Adrenal gland (tissue), 12 donors: ENCODE results near the gene IQCB1. TPM values are rescaled to one million over a fixed set of nuclear protein-coding genes. Genes with fewer than 3 reads are reported as not detected.
"Not testable (repeated sequence)": the region's sequence is repeated elsewhere in the genome, so short reads cannot be mapped to it uniquely, and the experiment has no call there.

Source experiments
- DNase-seq, 7 donors: peaks; one replicate each; pipeline ENCODE4 v3.0.0-alpha.2; 2019 to 2020
- H3K27ac ChIP-seq, 5 donors: fragments of 200-600 bp; sonication (generic) in 4 of 5; 1 replicate in 3 of 5; 2 replicates in 2 of 5; pipeline versions ENCODE4 v1.5.1 to v1.8.0; 2016 to 2020; ENCODE audit warnings: mild to moderate bottlenecking in 1 of 5
- H3K27me3 ChIP-seq: fragments of 200-600 bp; 2 replicates; pipeline ENCODE4 v1.8.0; 2021
- H3K36me3 ChIP-seq, 2 donors: fragments of 200-600 bp; replicated peaks in 1 of 2; 1 replicate in 1 of 2; 2 replicates in 1 of 2; pipeline versions ENCODE4 v1.5.1 to v1.8.0; 2018 to 2022
- H3K4me1 ChIP-seq, 2 donors: fragments of 200-600 bp; replicated peaks in 1 of 2; 1 replicate in 1 of 2; 2 replicates in 1 of 2; pipeline versions ENCODE4 v1.5.1 to v1.8.0; 2018 to 2021
- H3K4me3 ChIP-seq, 4 donors: fragments of 200-600 bp; sonication (generic) in 3 of 4; one replicate each; pipeline ENCODE4 v1.5.1; 2016 to 2018
- H3K9me3 ChIP-seq, 3 donors: fragments of 200-600 bp; sonication (generic) in 1 of 3; replicated peaks in 1 of 3; 1 replicate in 2 of 3; 2 replicates in 1 of 3; pipeline versions ENCODE4 v1.5.1 to v1.8.0; 2016 to 2021
- POLR2A ChIP-seq, 2 donors: fragments of 450-650 bp; IDR thresholded peaks; one replicate each; pipeline ENCODE4 v1.6.1; 2017; ENCODE audit warnings: antibody characterized with exemption in 2 of 2, mild to moderate bottlenecking in 2 of 2, moderate library complexity in 1 of 2
- WGBS, 4 donors: extraction: QIAGEN DNeasy Blood & Tissue Kit in 2 of 4; methylation state at CpG; one replicate each; pipeline versions ENCODE4 v1.1.5 to v1.1.7; 2013 to 2017; 5-methylcytosine and 5-hydroxymethylcytosine counted together
- intact Hi-C, 2 donors: fragments of 100-400 bp; cut with DNase I; formaldehyde crosslinking; loops; one replicate each; pipeline versions ENCODE4 v1.14.1 to v1.15.0; 2022 to 2023
- polyA plus RNA-seq, 3 donors: library from polyadenylated mRNA; stranded (reverse); fragments of 200-250 nt in 2 of 3; fragments of 350-450 nt in 1 of 3; fragmentation: Illumina TruSeq in 1 of 3; extraction: RNeasy Lipid Tissue Mini Kit (QIAGEN cat#74804) in 1 of 3; gene quantifications; one replicate each; pipeline ENCODE4 v1.2.3, GENCODE V29; 2013 to 2014
- total RNA-seq, 9 donors: library from RNA; depleted of rRNA in 4 of 9; stranded (reverse); fragments of >200 nt in 4 of 9; fragments of 120-200 nt in 1 of 9; fragmentation: NEBNext Ultra II Directional in 1 of 9; extraction: Animal tissue kit (Norgen Biotek cat#: 25700) in 1 of 9; gene quantifications; one replicate each; pipeline versions ENCODE4 v1.1.0 to v1.2.4, GENCODE V29; 2013 to 2023
- TF ChIP-seq, protein P1 (sequence below), 6 experiments: fragments of 450-650 bp in 4 of 6; fragments of 200-600 bp in 2 of 6; sonication (generic) in 1 of 6; IDR thresholded peaks; 1 replicate in 5 of 6; 2 replicates in 1 of 6; pipeline versions ENCODE4 v1.5.1 to v1.8.0; 2016 to 2021; ENCODE audit warnings: antibody characterized with exemption in 6 of 6, mild to moderate bottlenecking in 2 of 6, moderate library complexity in 1 of 6
- donor health status: healthy with polysubstance abuse.
- donor health status: Bipolar disorder and iron deficiency.
- donor health status: DM: yes; HTN: yes; CAD: no.
- donor health status: DM: no; HTN: no; CAD: no.
- donor health status: DM: no; HTN: no; CAD: no.
- donor health status: DM: yes; HTN: yes; CAD: no.

IQCB1 gene
- total and polyA plus RNA-seq, 12 donors = 6.5 to 22.9 (median 10.8) TPM

DNA sequence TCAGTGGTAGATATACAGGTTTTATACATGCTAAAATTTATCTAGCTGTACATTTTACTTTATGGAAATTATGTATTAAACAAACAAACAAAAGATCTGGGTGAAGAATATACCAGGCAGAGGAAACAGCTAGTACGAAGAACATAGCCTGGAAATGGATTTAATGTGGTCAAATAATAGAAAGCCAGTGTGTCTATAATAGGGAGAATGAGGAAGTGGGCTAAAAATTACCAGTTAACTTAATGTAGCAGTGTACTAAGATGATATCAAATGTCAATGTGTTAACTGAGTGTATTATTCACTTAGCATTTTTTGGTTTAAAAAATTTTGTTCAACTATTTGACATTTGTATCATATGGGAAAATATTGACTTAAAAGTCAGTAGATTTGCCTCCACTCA is 36.6 kb upstream of the IQCB1 start:
- intact Hi-C loops = no loop called here
- TF ChIP-seq POLR2A (IDR thresholded peaks at IDR 0.05) = no peak
- TF ChIP-seq, protein P1, sequence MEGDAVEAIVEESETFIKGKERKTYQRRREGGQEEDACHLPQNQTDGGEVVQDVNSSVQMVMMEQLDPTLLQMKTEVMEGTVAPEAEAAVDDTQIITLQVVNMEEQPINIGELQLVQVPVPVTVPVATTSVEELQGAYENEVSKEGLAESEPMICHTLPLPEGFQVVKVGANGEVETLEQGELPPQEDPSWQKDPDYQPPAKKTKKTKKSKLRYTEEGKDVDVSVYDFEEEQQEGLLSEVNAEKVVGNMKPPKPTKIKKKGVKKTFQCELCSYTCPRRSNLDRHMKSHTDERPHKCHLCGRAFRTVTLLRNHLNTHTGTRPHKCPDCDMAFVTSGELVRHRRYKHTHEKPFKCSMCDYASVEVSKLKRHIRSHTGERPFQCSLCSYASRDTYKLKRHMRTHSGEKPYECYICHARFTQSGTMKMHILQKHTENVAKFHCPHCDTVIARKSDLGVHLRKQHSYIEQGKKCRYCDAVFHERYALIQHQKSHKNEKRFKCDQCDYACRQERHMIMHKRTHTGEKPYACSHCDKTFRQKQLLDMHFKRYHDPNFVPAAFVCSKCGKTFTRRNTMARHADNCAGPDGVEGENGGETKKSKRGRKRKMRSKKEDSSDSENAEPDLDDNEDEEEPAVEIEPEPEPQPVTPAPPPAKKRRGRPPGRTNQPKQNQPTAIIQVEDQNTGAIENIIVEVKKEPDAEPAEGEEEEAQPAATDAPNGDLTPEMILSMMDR (IDR thresholded peaks at IDR 0.05) = no peak
- H3K4me3 ChIP-seq = no peak overlapping the region
- 64 to 81% (median 70%) methylated on average over 1 of the region's 1 CpG for WGBS, 4 donors
- H3K27ac ChIP-seq = no peak overlapping the region
- H3K9me3 ChIP-seq = peaks cover 0 to 4% (median 0%) of the 10 kb centered on the region in 3 donors
- H3K27me3 ChIP-seq = no peaks in the 10 kb centered on the region
- H3K4me1 ChIP-seq = no peaks in the 10 kb centered on the region
- H3K36me3 ChIP-seq = no peaks in the 10 kb centered on the region
- DNase-seq = no peak

- intact Hi-C loops = no loop called here
- DNase-seq = no peak
- H3K27ac ChIP-seq = no peak overlapping the region
- H3K9me3 ChIP-seq = peaks cover 0 to 4% (median 0%) of the 10 kb centered on the region in 3 donors
- H3K27me3 ChIP-seq = no peaks in the 10 kb centered on the region
- no peak overlapping the region for H3K4me3 ChIP-seq
- TF ChIP-seq, protein P1 (IDR thresholded peaks at IDR 0.05) = no peak
- TF ChIP-seq POLR2A (IDR thresholded peaks at IDR 0.05) = no peak
- no peaks in the 10 kb centered on the region for H3K36me3 ChIP-seq
- no peaks in the 10 kb centered on the region for H3K4me1 ChIP-seq
Observed at GRCh38 chr3:121870717-121871116, 35.9 kb upstream of the IQCB1 start.

- Histone ChIP-seq H3K36me3 (no peaks in the 10 kb centered on the region), H3K4me3 (no peak overlapping the region), H3K27me3 (no peaks in the 10 kb centered on the region), H3K27ac (no peak overlapping the region), H3K4me1 (no peaks in the 10 kb centered on the region), H3K9me3 (peaks cover 0 to 4% (median 0%) of the 10 kb centered on the region in 3 donors)
- 84 to 88% (median 86%) methylated on average over 2 of the region's 2 CpGs for WGBS, 4 donors
- no peak for DNase-seq
- no peak for TF ChIP-seq POLR2A (IDR thresholded peaks at IDR 0.05)
- TF ChIP-seq, protein P1 (IDR thresholded peaks at IDR 0.05) = no peak
- intact Hi-C loops = no loop called here
Observed at GRCh38 chr3:121869736-121870135, 34.9 kb upstream of the IQCB1 start.

DNA sequence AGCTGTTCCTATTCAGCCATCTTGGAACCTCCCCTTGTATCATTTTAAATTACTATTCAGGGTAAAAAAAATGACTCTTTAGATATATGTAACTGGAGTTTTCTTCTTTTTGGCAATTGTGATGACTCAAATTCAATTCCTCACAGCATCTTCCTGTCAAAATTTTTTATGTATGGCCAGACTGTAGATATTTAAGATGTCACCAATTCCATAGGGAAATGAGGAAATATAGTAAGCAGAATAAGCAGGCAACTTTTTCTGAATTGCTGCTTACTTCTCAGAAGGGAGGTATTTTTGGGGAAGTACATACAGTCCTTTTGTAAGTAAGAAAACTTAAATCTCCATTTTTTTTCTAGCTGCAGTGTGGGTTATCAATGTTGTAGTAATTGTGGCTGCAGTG is 28.9 kb upstream of the IQCB1 start:
- no peaks in the 10 kb centered on the region for H3K36me3 ChIP-seq
- DNase-seq = no peak
- no peaks in the 10 kb centered on the region for H3K27me3 ChIP-seq
- no peak overlapping the region for H3K27ac ChIP-seq
- peaks cover 0 to under 1% (median 0%) of the 10 kb centered on the region in 3 donors for H3K9me3 ChIP-seq
- no peak overlapping the region for H3K4me3 ChIP-seq
- no peaks in the 10 kb centered on the region for H3K4me1 ChIP-seq
- intact Hi-C loops = no loop called here
- TF ChIP-seq, protein P1 (IDR thresholded peaks at IDR 0.05) = no peak
- no peak for TF ChIP-seq POLR2A (IDR thresholded peaks at IDR 0.05)

DNA sequence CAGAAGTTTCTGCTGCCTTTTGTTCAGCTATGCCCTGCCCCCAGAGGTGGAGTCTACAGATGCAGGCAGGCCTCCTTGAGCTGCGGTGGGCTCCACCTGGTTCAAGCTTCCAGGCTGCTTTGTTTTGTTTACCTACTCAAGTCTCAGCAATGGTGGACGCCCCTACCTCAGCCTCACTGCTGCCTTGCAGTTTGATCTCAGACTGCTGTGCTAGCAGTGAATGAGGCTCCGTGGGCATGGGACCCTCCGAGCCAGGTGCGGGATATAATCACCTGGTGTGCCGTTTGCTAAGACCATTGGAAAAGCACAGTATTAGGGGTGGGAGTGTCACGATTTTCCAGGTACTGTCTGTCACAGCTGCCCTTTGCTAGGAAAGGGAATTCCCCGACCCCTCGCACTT is 28.4 kb upstream of the IQCB1 start:
- H3K27me3 ChIP-seq, DNase-seq, H3K9me3 ChIP-seq, H3K4me1 ChIP-seq, H3K36me3 ChIP-seq, H3K4me3 ChIP-seq, H3K27ac ChIP-seq, intact Hi-C loops: not testable (repeated sequence)
- 94 to 97% (median 95%) methylated on average over 5 to 9 of the region's 9 CpGs for WGBS, 4 donors

DNA sequence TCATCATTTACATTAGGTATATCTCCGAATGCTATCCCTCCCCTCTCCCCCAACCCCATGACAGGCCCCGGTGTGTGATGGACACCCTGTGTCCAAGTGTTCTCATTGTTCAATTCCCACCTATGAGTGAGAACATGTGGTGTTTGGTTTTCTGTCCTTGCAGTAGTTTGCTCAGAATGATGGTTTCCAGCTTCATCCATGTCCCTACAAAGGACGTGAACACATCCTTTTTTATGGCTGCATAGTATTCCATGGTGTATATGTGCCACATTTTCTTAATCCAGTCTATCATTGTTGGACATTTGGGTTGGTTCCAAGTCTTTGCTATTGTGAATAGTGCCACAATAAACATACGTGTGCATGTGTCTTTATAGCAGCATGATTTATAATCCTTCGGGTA is 22.9 kb upstream of the IQCB1 start:
- H3K36me3 ChIP-seq, H3K4me1 ChIP-seq, H3K9me3 ChIP-seq, intact Hi-C loops, DNase-seq, H3K4me3 ChIP-seq, H3K27ac ChIP-seq, H3K27me3 ChIP-seq: not testable (repeated sequence)
- 80 to 96% (median 93%) methylated on average over 3 to 5 of the region's 5 CpGs for WGBS, 4 donors
